ENCODE results near the gene ONECUT1.

Gene ONECUT1

DNA sequence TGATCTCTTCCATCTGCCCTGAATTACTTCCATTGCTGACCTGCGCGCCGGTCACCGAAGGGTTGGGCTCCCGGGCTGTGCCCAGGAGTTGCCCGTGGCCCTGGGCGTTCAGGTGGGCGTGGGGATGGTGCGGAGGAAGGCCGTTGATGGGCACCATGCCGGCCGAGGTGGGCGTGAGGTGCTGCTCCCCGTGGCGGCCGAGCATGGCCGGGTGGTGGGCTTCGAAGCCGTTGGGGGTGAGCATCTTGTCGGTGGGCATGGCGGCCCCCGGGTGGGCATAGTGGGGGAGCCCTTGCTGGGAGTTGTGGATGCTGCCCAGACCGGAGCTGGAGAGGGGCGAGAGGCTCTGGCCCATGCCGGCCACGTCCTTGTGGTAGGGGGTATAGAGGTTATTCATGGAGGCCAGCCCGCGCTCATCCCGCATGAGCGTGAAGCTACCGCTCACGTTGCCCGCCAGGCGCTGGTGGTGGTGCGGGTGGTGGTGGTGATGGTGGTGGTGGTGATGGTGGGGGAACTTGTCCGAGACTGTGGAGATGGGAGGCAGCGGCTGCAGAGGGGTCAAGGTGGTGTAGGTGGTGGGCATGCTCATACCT lies 1.0 kb downstream of the ONECUT1 start:
- TF ChIP-seq, protein P1, sequence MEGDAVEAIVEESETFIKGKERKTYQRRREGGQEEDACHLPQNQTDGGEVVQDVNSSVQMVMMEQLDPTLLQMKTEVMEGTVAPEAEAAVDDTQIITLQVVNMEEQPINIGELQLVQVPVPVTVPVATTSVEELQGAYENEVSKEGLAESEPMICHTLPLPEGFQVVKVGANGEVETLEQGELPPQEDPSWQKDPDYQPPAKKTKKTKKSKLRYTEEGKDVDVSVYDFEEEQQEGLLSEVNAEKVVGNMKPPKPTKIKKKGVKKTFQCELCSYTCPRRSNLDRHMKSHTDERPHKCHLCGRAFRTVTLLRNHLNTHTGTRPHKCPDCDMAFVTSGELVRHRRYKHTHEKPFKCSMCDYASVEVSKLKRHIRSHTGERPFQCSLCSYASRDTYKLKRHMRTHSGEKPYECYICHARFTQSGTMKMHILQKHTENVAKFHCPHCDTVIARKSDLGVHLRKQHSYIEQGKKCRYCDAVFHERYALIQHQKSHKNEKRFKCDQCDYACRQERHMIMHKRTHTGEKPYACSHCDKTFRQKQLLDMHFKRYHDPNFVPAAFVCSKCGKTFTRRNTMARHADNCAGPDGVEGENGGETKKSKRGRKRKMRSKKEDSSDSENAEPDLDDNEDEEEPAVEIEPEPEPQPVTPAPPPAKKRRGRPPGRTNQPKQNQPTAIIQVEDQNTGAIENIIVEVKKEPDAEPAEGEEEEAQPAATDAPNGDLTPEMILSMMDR (IDR thresholded peaks at IDR 0.05; ENCODE audit: borderline replicate concordance, insufficient read depth, low read depth, low read length), result no peak
- H3K4me3 ChIP-seq (ENCODE audit: low read depth, low read length), result no peak overlapping the region

DNA sequence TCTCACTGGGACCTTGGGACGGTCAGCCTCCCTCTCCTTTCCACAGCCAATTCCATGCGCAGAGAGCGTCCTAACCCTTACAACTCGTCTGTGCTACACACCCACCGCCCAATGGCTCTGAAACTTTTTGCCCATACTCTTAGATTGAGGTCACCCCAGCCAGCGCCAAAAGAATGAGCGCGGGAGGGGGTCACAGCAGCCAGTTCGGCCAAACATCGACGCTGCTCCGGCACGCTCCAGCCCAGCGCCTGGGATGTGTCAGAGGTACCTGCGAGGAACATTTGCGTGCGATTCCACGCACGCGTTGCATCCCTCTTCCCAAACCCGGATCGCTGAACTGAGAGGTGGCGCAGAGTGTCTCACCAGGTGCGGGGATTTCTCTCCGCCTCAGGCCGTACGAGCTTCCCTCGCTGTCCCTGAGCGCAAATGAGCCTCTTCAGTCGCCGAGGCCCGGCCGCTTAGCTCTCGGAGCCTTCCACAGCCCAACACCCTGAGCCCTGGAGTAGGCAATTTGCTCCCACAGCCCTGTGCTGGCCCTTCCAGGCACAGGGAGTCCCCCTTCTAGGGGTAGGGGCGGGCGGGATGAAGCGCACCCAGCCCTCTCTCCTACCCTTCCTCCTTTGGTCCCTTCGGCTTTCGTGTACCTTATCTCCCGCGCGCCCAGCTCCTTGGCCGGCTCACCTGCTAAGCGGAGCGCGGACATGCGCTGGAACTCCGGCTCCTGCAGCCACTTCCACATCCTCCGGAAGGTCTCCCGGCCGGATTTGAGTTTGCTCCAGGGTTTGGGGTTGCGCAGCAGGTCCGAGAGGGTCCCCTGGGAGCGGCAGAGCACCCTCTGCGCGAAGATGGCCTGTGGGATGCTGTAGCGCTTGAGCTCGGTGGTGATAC lies 1.8 kb downstream of the ONECUT1 start:
- no peak overlapping the region for H3K4me3 ChIP-seq (ENCODE audit: low read depth, low read length)

DNA sequence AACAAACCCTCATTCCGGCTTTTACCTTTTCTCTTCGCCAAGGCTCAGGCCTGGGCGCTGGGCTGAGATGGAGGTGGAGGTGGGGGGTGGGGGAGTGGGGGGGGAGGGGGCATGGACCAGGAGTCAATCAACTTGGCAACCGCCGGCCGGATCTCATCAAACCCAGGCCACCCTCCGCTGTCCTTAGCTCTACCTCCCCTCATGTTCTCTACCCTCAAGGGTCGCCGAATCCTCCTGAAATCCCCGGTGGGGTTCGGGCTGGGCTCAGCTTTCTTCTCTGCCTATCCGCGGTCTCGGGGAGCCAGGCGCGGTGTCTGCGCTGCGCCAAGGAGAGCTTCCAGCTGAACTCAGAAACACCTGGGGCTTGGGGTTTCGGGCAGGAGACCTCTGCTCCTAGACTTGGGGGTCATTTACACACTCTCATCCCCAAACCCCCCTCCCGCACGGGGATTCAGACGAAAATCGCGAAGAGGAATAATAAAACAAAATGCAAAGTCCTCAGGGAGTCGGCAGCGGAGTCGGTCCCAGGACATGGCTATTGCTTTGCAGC lies 2.5 kb downstream of the ONECUT1 start:
- TF ChIP-seq, protein P1 (IDR thresholded peaks at IDR 0.05; ENCODE audit: borderline replicate concordance, insufficient read depth, low read depth, low read length), result no peak
- no peak overlapping the region for H3K4me3 ChIP-seq (ENCODE audit: low read depth, low read length)

More for the DNA sequence above, 1.8 kb downstream of the ONECUT1 start:
- TF ChIP-seq, protein P1 (IDR thresholded peaks at IDR 0.05; ENCODE audit: borderline replicate concordance, insufficient read depth, low read depth, low read length), result no peak

DNA sequence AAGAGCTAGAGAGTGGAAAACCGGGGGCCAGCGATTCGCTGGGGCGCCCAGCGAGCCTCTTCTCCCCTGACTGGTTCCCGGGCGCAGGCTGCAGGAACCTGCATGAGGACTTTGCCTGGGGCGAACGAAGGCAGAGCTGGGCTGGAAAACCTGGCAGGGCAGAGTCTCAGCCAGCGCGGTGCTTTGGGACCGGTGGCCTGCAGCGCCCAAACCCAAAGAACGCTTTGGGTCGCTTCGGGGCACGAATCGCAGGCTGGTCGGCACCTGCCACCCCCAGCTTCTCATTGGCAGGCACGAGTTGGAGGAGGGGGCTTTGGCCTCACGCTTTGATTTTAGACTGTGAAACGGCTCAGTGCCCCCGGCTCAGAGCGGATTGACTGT lies 3.0 kb downstream of the ONECUT1 start:
- no peak overlapping the region for H3K4me3 ChIP-seq (ENCODE audit: low read depth, low read length)

DNA sequence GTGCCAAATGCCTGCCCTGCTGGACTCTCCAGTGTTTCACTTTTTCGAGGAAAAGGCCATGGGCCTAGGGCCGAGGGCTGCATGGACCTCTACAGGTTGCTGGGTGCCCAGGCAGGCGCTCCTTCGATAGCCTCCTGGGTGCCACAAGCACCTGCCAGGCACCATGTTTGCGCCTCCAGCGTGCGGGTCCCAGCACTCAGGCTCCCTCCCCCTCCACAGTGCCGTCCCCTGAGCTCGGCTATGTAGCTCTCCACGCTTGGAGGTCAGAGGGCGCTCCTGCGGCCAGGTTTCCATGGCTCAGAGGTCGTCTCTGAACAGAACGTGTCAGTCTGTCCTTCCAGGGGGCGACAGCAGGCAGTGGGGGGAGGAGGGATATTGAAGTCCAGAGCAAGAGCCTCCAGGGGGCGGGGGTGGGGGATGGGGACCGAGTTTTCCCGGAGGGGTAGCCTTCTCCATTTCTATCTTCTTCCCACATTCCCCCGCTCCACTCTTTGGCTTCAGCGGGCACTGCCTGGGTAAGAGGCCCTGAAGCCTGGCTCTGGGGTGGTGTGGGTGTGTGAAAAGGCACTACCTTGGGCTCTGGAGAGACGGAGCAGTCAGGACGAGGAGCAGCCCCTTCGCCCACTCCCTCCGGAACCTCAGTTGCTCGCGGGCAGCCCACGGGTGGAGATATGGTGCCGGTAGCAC lies 3.6 kb downstream of the ONECUT1 start:
- TF ChIP-seq, protein P1 (IDR thresholded peaks at IDR 0.05; ENCODE audit: borderline replicate concordance, insufficient read depth, low read depth, low read length), result no peak
- H3K4me3 ChIP-seq (ENCODE audit: low read depth, low read length), result no peak overlapping the region

More for the DNA sequence above, 3.0 kb downstream of the ONECUT1 start:
- TF ChIP-seq, protein P1 (IDR thresholded peaks at IDR 0.05; ENCODE audit: borderline replicate concordance, insufficient read depth, low read depth, low read length), result no peak

DNA sequence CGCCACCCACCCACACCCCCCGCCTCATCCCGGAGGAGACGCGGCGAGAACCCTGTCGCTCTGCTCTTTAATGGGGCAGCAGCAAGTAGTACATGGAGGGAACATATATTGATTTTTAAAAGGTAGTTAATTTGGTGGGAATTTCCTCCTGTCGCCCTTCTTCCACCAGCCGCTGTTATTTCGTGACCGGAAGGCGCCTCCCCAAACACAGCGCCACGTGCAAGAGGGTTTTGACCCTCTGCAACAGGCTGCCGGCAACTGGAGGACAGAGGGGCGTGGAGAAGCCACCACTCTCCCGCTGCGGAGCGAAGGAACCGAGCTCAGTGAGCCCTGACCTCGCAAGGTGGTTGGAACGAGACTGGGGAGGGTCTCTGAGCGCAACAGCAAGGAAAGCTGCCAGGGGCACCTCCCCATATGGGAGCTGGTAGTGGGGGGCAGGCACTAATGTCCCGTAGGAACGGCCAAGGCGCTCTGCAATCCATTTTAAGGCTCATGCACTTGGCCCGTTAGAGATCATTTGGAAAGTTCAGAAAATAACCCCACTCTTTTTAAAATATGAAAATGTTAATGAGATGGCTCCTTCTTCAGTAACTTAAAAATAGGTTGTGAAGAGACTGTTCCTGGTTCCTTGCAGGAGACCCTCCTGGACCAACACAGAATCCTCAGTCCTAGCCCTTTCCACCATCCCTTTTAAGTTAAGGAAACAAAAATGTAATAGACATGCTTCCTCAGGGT lies 4.3 kb downstream of the ONECUT1 start:
- H3K4me3 ChIP-seq (ENCODE audit: low read depth, low read length), result no peak overlapping the region
- TF ChIP-seq, protein P1 (IDR thresholded peaks at IDR 0.05; ENCODE audit: borderline replicate concordance, insufficient read depth, low read depth, low read length), result no peak

Measured in GM12875 (cell line).